Stimulated activated CD4-positive, alpha-beta T cell treated with anti-CD3 and anti-CD28 coated beads, TNF-alpha, amount 100 ng/mL, for 4 hours (primary cell): ENCODE measurements around the gene SLC22A23.

ENCODE experiments used
- DNase-seq, 3 experiments: peaks; one replicate each; pipeline ENCODE4 v3.0.0-alpha.2; 2020; ENCODE audit warnings: low read depth in 3 of 3

Gene SLC22A23

DNA sequence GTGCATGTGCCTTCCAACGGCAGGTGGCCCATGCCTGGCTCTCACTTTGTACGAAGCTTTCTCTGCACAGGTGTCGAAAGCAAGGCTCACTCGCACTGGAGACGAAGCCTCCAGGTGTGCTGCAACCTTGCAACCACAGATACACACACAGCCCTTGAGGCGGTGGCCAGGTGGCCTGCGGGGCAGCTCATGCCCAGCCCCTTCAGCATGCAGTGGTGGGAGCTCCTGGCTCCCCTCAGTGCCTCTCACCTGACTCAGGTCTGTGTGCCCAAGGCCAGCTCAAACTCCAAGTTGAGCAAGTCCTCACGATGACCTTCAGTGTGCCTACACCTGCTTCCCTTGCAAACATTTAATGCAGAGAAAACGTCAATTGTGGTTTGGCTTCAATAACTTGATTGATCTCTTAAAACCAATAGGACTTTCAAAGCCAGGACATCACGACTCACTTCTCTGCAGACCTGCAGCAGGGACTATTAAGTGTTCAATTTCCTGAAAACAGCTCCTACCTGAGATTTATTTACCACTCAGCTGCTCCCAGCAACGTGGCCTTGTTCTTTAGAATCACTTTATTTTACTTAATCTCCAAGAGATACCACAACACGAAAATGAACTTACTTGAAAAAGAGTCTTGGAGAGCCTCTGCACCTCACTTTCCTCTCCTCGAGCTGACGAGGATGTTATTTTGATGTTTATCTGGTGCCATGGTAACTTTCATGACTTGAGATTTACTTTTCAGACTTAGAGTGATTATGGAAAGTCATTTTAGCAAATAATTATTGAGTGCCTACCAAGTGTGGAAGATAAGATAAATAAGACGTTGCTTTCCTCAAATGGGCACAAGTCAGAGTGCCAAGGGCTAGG lies 86.3 kb downstream of the SLC22A23 start:
- DNase-seq = no peak

DNA sequence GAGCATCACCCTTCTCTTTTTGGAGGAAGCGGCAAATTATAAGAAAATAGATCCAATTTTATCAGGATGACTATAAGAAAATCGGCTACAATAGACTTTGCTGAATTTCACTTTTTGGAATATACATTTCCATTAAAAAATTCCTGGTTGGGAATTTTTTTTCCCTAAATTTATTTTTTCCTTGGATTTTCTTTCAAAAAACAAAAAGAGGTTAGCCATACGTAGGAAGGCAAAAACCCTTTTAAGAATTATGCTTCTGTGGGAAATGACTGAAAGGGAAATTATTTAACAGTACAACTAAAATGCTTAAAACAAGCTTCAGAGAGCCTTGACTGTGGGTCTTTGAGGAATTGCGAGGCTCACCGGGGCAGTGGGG lies 86.9 kb downstream of the SLC22A23 start:
- DNase-seq = no peak

DNA sequence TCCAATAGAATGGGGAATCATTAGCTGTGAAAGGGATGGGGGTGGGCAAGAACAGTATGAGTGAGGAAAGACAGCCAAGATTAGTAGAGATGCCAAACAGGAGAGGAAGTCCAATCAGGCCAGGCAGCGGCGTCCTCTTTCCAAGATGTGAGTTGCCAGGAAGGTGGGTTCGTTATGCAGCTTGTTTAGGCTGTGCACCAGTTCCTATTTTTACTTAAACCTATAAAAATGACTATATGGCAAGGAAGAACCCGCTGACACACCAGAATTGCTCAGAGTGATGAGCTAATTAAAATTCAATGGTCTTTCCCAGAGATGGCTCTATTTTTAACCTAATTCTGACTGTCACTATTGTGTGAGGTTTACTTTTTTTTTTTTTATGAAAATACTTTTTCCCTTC lies 88.2 kb downstream of the SLC22A23 start:
- DNase-seq = no peak

DNA sequence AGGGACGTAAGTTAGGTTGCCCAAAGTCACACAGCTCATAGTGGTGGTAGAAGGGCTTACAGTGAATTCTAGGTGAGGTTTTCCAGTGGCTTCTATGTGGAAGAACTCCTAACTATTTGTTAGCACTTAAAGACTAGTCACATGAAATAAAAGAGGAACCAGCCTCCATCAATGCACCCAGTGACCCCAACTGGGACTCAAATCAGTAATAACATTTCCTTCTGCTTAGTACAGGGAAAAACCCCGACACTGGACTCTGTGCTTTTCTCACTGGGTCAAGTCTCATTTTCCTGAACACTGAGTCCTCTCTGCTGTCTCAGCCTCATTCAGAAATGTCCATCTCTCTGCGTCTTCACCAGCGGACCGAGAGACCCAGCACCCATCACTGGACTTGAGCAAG lies 89.2 kb downstream of the SLC22A23 start:
- DNase-seq = no peak

DNA sequence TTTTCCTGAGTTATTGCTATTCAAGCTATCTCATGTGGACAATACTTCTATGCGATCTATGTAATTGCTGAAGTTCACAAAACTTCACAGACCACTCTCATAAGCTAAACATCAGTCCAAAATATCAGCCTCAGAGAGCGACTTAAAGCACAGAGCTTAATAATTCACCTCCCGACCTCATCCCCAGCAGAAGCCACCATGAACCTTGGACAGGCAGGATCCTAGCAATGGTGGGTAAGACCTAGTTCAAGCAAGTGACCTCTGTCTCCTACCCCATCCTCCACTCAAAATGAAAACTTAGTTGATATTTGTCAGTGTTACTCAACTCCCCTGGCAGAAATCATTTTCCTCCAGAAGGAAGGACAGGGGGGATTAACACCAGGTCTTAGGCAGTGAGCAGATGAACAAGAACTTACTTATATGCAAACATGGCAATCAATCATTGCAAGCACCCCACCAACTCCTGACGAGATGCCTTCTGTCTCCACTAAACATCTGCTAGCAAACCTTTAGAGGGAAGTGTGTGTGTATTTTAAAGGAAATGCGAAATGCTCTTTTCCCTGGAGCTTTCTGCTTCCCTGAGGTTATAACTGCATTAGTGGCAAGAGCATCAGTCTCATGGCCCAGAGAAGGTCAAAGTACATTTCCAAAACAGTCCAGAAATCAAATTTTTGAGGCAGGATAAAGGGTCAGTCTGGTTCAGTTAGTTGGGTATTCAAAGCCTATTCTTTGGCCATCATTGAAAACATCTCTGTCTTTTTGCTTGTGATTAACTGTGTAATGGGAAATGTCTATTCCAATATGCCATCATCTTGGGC lies 90.0 kb downstream of the SLC22A23 start:
- no peak for DNase-seq

DNA sequence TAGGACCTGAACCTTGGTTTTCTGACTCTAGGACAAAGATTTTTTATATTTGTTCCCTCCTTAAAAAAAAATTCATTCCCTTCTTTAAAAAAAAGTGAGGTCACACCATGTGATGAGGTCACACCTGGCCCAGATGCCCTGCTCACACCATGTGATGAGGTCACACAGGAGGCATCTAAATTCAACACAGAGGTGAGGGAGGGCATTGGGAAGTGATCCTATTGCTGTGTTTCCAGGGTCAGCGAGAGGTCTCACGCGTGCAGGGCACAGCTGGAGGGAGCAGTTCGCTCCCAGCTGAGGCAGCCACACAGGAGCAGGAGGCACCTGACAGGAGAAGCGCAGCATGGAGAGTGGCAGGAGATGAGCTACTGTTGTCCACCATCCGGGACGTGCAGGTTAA lies 92.5 kb downstream of the SLC22A23 start:
- DNase-seq = no peak

DNA sequence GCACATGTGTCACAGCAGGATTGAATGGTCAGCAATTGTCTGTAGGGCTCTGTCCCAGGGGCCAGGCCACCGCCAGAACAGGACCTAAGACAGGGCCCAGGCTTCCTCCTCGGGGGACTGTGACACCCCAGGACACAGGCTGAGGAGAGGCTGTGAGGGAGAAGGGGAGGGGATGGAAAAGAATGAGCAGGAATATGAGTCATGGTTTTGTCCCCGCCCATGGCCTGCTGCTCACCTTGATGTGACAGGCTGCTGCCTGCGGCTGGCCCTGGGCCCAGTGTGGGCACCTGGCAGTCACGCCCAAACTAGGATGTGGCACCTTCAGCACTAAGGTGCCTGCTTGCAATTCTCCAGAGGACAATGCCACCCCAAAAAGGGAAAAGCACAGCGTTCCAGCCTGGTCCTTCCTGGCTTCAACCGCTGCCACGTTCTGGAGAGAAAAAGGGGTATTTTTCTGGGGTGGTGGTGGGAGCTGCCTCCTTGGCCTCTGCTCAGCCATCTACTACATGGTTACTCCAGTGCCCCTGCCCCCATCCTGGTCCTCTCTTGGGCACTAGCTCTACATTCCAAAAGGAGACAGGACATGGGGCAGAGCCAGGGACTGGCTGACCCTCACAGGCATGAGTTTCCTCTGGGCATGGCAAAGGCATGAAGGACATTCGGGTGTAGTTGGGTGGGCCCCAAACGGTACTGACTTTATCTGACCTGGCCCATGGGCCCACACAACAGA lies 93.4 kb downstream of the SLC22A23 start:
- DNase-seq = no peak

DNA sequence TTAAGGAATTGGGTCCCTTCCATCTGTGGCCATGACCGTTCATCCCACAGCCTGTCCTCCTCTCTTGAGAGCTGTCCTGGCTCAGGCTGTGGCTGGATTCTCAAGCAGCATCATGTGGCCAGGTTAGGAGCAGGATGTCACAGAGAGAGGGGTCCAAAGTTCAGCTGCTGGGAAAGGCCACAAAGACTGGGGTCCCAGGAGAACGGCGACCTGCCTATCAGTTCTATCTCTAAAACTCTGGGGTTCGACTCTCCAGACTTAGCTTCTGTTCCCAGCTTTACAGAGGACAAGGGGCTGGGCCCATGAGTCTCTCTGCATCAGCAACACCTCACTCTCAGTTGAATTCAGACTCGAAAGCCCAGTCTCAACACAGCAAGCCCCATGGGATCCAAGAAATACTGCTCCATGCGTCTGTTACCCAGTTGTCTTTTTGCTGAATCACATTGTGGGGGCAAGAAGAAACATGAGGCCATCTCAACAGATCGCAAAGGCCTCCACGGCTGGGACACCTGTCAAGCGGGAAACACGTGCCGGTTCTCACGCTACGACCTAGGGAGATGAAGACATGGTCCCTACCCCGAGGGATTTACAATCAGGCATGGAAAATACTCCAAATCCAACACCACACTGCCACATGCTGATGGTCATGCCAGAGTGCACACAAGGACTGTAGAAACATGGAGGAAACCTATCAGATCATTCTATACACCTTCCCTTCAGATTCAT lies 95.4 kb downstream of the SLC22A23 start:
- DNase-seq = no peak

DNA sequence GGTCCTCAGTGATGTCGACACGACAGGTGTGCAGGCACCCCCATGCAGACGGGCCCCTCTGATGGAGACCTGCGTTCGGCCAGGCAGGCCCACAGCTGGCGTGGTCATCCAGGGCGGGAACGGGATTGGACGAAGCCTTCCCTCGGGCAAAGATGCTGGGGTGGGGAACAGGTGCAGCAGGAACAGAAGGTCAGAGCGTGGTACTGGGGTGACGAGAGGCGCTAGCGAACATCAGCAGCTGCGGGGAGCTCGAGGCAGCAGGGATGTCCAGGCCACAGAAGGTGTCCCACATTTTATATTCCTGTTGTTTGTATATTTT lies 96.2 kb downstream of the SLC22A23 start:
- DNase-seq = no peak

DNA sequence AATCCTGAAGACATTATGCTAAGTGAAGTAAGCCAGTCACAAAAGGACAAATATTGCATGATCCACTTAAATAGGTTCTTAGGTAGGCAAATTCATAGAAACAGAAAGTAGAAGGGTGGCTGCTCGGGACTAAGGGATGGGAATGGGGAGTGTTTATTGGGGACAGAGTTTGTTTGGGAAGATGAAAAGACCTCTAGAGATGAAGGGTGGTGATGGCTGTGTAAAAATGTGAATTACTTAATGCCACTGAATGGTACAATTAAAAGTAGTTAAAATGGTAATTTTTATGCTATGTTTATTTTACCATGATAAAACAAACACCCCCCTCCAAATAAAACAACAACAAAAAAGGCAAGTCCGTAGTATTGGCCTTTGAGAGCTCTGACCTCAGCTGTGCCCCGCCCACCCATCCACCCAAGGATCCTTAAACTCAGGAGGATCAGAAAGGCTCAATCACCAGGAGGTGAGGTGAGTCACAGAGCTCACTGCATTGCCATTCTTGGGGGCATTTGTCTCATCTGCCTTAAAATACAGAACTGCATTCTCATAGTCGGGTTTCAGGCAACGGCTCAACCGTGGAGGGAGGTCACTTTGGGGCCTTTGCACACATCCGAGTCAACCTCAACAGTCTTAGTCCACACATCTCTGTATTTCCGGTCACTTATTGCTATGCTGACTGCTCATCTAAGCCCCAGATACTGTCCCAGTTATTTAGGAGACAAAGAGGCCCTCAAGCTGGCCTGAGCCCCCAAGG lies 96.7 kb downstream of the SLC22A23 start:
- no peak for DNase-seq

DNA sequence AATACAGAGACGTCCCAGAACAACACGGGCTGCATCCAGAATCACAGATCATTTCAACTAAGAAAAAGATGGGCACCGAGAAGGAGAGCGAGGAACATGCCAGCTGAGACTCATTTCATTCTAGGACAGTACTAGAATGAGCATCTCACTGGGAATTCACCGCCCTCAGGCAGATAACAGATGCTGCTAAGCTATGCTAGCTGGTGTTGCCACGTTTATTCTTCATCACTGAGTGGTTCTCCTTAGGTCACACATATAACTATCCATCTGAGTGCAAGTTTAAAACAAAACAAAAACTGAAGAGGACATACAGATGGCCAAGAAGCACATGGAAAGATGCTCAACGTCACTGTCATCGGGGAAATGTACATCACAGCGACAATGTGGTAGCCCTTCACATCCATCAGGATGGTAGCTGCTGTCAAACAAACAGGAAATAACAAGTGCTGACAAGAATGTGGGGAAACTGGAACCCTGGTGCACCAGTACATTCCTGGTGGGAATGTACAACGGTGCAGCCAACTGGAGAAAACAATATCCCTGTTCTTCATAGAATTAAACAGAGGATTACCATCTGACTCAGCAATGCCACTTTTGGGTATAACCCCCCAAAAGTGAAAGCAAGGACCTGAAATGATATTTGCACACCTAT lies 97.6 kb downstream of the SLC22A23 start:
- DNase-seq = no peak

DNA sequence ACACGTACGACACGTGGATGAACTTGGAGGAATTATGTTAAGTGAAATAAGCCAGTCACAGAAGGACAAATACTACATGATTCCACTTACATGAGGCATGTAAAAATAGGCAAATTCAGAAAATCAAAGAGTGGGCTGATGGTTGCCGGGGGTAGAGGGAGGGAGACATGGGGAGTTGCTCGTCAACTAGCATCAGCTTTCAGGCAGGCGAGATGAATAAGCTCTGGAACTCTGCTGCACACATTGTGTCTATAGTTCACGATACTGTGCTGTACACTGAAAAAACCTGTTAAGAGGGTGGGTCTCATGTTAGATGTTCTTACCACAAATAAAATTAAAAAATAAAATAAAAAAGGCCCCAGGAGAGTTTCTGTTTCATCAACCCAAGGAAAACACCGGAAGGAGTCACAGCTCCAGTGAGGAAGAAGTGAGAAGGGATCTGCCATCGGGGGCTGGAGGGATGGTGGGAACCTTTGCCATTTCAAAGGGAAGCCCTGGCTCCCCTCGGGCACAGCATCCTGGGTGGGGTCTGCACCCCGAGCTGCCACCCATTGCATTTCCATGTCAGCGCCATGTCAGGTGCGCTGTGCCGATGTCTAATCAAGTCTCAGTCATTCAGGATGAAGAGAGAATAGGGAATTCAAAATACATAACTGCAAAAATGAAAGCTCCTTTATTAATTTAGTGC lies 98.3 kb downstream of the SLC22A23 start:
- DNase-seq = no peak

DNA sequence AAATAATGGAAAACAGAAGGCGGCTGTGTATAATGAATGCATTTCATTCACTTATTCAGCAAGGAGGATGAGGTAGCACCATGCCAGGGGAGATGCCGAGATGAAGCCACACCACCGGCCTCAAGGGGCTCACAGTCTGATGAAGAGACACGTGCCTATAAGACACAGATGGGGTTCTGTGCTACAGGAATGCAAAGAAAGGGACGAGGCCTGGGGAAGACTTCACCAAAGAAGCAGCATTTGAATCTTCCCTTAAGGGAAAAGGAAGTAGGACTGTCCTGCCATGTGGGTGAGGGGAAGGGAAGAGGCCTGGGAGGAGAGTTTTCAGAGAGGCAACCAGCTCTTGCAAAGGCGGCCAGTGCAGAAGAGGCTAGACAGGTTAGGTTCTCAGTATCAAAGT lies 99.2 kb downstream of the SLC22A23 start:
- no peak for DNase-seq

DNA sequence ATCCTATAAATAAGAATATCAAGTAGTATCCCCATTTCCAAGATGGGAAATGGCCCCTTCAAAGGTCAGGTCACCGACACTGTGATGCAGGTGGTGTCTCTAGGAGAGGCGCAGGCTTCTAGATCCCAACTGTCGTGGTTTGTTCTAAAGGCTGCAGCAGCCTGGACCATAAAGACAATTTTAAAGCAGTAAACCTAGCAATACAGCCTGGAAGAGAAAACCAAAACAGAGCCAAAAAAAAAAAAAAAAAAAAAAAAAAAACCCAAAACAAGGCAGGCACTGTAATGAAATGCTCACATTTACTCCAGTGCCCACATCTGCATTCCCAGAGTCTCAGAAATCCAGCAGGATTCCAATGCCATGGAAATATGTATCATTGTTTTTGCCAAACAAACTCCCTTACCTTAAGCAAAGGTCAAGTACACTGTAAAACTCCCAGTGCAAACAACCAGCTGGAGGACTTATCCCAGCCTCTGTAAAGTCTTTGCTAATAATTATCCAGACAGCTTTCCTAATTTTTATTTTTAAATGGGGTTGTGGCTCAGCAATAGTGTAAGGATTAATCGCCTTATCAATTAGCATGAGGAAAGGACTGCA lies 99.9 kb downstream of the SLC22A23 start:
- no peak for DNase-seq

DNA sequence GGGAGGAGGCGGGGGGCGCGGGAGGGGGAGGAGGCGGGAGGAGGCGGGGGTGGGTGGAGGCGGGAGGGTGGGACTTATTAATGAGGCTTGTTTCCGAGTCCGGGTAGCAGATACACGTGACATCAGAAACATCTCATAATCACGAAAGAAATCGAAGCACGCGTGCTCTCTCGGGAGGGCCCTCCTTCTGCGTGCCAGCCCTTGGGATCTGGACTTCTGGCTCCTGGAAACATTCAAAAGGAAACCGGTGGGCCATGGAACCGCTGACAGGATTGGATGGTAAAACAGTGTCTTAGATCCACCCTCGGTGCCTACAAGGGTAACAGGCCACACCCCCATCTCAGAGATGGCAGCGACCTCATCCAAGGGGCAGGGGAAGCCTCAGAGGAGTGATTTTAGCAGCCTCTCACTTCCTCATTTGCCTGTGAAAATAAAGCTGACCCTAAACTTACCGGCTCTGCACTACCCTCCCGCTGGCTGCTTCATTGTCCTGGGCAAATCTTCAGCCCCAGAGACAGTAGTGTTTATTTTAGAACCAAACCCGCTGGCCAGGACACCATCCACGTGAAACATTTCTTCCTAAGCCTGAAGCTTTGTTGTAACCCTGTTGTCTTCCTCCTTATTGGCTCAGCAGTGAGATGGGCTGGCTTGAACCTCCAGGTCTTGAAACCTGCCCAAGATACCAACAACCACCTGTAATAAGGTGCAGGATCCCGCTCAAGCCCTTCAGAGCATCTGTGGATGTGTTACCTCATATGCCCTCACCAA lies 100.6 kb downstream of the SLC22A23 start:
- peak; percentile 27 to 42 (median 35) for DNase-seq

DNA sequence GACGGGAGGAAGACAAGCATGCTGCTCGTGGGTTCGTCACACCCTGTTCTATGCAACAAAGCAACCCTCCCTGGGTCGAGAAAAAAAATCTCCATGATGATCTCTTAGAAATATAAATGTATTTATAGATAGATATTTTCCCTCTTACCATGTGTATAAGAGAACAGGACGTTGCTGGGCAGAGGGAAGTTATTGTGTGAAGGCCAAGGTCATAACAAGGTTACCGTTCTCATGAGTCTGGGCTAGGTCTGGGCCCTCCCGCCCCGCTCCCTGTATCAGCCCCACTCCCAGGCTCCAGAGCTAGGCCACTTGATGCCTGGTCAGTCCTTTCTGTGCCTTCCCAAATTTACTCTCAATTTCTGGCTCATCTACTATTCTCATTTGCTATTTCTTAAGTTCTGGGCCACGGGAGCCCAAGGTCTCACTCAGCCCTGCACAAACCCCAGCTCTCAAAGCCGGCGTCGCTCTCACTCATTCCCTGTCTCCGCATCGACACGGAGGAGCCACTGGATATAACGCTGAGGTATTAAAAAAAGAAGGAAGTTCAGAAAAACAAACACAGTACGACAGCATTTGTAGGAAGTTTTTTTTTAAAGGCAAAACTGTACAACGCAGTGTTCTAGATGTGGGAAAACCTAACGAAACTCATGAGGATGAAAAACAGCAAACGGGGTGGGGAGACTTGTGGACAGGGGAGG lies 101.3 kb downstream of the SLC22A23 start:
- no peak for DNase-seq

DNA sequence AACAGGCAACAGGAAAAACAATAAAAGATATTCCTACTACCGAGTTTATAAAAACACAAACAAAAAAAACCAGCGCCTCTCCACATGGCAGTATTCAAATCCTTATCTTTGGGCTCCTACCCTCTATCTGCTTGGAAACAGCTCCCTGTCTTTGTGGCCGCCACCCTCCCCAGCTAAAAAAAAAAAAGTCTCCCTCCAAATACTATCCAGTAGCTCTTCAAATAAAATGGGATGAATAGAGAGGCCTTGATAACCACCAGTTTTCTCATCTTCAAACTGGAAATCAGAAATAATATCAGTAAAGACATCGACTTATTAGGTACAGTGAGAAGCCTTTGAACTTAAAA lies 101.9 kb downstream of the SLC22A23 start:
- no peak for DNase-seq

DNA sequence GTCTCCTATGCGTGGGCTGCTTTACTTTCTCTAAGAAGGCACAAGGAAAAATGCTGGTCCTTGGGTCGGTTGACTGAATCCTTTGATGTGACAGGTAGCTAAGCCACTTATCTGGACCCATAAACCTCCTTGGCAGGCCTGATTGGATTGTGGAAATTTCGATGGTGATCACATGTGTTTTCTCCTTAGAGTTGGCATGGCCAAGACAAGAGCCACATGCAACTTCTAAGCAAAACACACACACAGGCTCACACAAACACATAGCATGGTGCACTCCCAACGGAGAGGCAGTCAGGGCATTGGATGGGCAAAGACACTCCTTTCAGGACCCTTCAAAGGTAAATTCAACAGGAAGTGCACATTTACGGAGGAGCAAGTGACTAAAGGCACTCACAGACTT lies 102.9 kb downstream of the SLC22A23 start:
- no peak for DNase-seq
